GM18507 (cell line): ENCODE measurements around the gene CFAP73.

Source experiments
- DNase-seq: peaks from one replicate; pipeline ENCODE4 v3.0.0; 2011; ENCODE audit warnings: low read depth; ENCODE audit not compliant: insufficient read length; ENCODE audit errors: extremely low spot score
- FAIRE-seq: peaks from 2 replicates; lab custom pipeline; 2011; peaks lifted over from hg19 to GRCh38; lab: Jason Lieb, UNC

The CFAP73 gene

DNA sequence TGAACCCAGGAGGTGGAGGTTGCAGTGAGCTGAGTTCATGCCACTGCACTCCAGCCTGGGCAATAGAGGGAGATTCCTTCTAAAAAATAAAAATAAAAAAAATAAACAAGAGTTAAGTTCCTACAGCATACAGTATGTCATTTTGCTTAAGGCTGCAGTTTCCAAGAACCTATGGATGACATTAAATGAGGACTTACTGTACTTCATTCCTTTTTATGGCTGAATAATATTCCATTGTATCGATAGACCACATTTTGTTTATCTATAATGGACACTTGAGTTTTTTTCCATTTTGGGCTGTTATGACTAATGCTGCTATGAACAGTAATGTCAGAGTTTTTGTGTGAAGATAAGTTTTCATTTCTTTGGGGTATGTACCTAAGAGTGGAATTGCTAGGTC is 31.4 kb upstream of the CFAP73 start:
- FAIRE-seq (no peak), DNase-seq (no peak)

DNA sequence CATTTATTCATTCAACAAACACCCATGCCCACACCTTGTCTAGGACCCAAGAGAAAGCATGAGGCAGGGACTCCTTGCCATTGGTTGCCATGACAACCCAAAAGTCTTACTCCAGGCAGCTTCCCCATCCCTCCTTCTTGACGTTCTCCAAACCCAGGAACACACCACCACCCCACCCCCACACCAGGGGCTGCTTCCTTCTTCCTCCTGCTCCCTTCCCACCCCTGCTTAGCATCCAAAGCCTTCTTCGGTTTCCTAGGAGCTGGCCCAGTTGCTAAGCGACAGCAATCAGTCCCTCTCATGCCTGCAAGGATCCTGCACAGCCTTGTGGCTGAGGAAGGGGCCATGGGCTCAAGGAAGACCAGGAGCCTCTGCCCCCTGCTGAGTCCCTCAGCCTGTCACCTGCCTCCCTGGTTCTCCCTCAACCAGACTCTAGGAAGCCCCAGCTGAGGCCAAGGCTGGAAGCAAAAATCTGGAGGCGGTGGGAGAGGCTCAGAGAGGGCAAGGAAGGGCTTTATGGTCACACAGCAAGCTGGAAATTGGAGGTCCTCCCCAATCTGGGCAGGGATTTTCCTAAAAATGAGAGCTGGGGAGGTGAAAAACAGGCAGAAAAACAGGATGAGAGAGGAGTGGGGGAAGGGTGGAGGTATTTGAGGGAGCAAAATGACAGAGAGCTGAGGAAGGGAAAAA is 29.4 kb upstream of the CFAP73 start:
- DNase-seq (no peak), FAIRE-seq (no peak)

DNA sequence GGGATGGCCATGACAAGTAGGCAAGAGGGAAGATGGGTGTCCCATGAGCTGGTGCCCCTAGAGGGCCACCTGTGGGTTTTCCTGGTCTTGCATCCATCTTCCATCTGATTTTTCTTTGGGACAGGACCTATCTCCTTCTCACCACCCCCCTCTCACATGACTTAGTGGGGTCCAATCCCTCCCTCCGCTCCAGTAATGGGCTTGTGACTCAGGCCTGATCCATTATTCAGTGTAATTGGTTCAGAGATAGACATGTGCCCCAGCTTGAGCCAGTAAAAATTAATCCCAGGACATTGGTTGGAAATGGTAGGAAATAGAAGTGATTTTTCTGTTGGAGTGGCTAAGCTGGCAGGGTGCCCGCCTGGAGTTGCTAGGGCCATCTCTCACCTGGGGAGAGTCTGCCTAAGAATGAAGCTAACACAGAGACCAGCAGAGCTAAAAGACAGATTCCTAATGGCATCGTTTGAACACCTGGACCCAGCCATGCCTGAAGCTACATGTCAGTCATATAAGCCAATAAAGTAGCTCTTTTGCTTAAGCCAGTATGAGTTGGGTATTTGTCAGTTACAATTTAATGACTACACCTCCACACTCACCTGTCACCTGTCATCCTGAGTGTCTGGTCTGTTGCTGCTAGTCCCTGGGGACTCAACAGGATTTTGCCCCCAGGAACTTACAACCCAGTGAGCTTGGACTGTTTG is 28.7 kb upstream of the CFAP73 start:
- FAIRE-seq (no peak), DNase-seq (no peak)

DNA sequence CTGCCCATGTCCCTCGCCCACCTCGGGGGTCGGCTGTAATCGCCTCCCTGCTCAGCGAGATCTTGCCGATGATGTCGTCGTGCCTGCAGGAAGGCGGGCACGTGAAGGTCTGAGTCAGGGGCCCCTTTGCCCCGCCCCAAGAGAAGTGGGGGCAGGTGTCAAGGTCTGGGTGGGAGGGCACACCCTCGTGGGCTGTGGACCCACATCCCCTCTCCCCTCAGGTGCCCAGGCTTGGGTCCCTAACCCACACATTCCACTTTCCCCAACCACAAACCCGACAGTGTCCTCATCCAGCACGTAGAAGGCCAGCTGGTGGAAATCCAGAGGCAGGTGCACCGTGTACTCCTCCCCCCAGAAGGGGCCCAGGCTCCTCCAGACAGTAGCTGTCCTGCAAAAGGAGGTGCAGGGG is 21.7 kb upstream of the CFAP73 start:
- DNase-seq (no peak), FAIRE-seq (no peak)

GRCh38 chr12:113128802-113129663 is 20.5 kb upstream of the CFAP73 start:
- no peak for FAIRE-seq
- no peak for DNase-seq

DNA sequence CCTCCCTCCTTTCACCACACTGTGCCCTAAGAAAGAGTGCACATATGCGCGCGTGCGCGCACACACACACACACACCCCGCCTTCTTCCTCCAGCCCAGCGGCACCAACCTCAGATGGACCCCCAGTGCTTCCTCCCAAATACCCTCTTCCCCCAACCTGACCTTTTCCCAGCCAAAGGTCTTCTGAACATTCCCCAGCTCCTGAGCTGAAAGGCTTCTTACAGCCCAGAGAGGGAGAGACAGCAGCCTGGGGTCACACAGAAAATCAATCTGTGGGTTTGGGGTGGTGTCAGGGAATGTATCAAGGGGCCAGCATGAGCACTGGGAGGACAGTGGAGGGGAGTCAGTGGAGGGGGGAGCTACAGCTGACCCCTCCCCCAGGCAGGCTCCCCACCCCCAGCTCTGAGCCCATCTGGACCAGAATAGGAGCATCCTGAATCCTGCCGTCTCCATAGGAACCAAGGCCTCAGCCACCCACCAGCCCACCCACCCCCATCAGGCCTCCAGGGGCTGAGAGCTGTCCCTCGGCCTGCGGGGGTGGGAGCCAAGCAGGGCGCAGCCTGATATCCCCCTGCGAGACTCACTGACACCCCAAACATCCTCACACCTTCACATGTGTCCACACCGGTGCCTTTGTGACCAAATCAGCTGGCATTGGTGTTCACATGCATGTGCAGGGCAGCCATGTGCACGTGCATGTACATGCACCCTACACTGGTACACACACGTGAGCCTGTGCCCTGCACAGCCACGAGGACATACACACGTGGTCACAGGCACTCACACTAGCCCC is 19.7 kb upstream of the CFAP73 start:
- FAIRE-seq = no peak
- no peak for DNase-seq

DNA sequence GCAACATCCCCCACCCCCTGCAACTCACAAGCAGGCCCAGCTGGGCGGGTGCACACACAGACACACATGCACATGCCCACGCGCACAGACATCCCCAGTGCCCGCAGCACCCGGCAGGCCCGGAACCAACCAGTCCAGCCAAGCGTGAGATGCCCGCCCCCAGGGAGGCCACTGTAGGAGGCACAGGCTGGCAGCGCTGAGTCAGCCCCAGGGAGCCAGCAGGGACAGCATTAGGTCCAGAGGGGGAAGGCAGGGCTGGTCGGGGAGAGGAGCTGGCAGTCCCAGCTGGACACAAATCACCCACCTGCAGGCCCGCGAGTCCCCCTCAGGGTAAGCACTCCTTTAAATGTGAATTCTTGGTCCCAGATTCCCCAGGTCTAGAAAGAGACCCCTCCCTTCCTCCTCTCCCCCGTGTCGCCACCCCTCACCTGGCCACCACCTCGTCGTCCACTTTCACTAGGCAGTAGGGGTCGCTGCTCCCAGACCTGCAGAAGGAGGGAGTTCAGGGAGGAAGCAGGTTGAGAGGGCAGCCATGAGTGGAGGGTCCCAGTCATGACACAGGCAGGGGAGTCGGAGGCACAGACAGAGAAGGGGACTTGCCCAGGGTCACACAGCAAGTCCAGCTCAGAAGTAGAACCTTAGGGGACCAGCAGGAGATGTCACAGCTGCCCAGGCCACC is 18.9 kb upstream of the CFAP73 start:
- DNase-seq = no peak
- no peak for FAIRE-seq

- DNase-seq (no peak), FAIRE-seq (no peak)
These were observed 18.0 kb upstream of the CFAP73 start for GRCh38 chr12:113131556-113131955.

DNA sequence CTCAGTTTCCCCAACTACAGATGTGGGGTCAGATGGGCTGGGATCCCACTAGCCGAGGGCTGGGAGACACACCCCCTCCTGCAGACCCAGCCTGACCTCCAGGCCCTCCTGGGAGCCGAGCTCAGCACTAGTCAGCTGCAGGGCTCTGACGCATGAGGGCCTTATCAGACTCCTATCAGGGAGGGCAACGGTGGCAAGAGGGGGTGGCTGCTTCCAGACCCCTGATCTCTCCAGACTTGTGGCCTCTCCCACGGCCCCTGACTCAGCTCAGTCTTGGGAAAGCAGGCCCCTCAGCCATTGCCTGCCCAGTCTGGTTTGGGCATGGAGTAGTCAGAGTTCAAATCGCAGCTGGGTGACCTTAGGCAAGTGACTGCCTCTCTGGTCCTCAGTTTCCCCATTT is 16.5 kb upstream of the CFAP73 start:
- no peak for FAIRE-seq

DNA sequence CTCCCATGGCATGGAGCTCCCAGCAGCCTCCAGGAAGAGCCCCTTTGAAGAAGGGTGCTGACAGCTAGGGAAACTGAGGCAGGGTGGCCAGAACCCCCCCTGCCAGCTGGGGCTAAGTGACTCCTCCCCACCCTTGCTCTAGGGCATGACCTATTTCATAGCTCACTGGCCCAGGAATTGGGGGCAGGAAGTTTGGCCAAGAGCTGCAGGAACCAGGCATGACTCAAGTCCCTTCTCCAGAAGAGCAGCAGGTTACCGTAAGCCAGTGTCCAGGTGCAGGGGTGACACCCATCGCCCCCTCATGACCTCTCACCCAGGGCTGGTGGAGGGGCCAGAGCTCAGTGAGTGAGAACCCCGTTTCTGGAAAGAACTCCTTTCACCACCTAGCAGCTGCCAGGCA is 15.9 kb upstream of the CFAP73 start:
- no peak for FAIRE-seq
- DNase-seq = no peak

More for the DNA sequence above, 16.5 kb upstream of the CFAP73 start:
- DNase-seq = no peak

GRCh38 chr12:113134071-113134470 is 15.5 kb upstream of the CFAP73 start:
- FAIRE-seq = no peak
- no peak for DNase-seq

GRCh38 chr12:113134521-113134951 is 15.0 kb upstream of the CFAP73 start:
- no peak for DNase-seq
- FAIRE-seq = no peak

DNA sequence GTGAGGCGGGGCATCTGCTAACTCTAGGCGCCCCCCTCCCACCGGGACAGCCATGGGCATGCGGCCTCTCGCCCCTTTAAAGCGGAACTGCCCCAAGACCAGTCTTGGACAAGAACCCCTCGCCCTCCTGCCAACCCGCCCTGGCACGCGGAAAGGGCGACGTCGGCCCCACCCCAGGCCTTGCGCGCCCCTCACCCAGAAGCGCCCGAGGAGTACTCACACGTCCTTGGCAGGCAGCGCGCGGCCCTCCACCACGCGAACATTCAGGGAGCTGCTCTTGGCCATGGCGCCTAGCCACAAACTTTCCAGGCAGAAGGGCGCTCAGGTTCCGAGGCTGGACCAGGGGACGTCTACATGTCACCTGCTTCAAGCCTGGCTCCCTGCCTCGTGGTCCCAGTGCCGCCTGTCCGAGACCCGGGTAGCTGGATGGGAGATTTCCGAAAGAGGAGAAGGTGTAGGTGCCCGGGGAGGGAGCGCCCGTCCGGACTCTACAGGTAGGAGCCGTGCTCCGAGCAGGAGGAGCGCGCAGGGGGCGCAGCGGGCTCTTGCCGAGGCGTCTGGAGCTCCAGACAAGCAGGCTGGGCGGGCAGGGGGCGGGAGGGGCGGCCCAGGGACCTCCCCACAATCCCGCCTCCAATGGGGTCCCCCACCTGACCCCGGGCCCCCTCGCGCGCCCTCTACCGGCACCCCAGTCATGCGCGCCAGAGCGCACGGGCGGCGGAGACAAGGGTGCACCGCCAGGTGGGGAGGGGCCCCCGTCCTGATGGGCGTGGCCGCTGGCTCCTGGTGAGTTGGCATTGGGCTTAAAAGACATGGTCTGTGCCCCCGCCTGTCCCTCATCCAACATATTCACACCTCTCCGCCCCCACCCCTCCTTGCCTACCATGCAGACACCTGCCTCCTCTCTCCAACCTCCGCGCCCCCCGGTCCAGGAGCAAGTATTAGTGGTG is 14.1 kb upstream of the CFAP73 start, which contains the start of gene RASAL1:
RASAL1 (minus strand) TSS at position 584 of the 950 bp plus-strand sequence; CDS start at position 285, 299 bp downstream.
- DNase-seq = no peak

GRCh38 chr12:113136128-113136989 is 13.2 kb upstream of the CFAP73 start:
- FAIRE-seq = peak; percentile 39
- DNase-seq = no peak

More for the DNA sequence above, 14.1 kb upstream of the CFAP73 start, which contains the start of gene RASAL1:
- no peak for FAIRE-seq

DNA sequence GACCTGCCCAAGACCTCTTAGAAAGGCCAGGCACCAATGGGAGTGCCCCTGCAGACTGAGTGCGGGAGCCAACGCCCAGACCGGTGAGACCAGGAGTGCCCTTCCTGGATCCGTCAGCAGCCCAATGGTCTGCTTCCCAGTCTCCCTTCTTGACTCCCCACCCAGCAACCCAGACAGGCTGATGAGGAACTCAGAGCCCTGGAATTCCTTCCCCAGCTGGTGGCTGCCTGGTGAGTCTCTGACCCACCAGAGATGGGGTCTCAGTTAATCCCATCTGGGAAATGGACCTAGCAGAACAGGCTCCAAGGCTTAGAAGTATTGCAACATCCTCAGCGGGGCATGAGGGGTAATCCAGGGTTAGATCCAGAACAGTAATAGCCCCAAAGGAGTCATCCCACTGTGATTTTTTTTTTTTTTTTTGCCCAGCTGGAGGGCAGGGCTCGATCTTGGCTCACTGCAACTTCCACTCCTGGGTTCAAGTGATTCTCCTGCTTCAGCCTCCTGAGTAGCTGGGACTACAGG is 12.5 kb upstream of the CFAP73 start:
- no peak for FAIRE-seq
- DNase-seq = no peak

- DNase-seq = no peak
- FAIRE-seq = no peak
These were observed 11.4 kb upstream of the CFAP73 start for GRCh38 chr12:113137861-113138783.
